HG02623 (cell line): ENCODE data around the gene CHN1.

Source experiments
- ATAC-seq: cut with Tn5 transposase; IDR thresholded peaks from one replicate; pipeline ENCODE4 v1.9.1; 2021; ENCODE audit warnings: moderate library complexity; ENCODE audit not compliant: unreplicated experiment

Gene CHN1

DNA sequence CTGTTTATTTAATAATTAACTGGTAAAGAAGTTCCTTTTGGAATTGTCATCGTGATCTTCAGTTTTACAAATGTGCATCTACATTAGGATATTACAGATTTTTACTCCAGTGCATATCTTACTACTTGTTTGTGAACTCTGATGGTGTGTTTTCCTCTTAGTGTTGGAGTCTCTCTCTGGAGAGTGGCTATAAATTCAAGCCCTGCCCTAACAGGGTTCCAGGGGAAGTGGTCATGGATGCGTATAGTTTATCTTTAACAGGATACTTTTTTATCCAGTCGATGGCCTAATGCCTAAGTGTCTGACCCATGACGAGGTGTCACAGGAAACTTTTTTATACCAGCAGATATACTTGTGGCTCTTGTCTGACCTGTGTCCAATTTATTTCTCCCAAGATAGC, 75.4 kb downstream of the CHN1 start:
- ATAC-seq, result no peak

DNA sequence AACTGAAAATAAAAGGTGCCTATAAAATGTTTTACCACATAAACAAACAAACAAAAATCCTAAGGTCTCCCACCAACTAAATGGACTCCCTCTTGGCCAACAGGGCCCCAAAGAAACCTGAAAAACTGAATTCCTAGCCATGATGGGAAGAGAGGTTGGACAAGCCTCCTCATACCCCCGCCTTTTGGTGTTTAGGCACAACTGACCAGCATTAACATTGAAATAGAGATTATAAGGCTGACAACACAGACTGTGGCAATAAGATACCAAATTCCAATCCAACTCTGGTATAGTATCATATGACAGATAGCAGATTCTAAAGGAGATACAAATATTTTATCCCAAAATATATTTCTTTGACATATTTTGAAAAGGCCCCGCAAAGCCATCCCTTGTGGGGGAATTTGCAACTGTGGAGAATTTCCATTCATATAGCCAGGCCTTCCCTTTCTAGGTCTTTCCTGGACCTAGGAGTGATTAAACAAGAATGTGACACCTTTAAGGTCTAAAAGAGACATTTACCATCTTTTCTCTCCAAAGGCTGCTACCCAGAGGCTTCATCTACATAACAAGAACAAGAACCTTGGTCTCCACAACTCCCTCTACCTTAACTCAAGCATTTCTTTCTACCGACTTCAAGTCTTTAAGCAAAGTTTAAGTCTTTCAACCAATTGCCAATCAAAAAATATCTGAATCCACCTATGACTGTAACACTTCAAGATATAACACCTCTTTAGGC, 80.0 kb downstream of the CHN1 start:
- no peak for ATAC-seq

DNA sequence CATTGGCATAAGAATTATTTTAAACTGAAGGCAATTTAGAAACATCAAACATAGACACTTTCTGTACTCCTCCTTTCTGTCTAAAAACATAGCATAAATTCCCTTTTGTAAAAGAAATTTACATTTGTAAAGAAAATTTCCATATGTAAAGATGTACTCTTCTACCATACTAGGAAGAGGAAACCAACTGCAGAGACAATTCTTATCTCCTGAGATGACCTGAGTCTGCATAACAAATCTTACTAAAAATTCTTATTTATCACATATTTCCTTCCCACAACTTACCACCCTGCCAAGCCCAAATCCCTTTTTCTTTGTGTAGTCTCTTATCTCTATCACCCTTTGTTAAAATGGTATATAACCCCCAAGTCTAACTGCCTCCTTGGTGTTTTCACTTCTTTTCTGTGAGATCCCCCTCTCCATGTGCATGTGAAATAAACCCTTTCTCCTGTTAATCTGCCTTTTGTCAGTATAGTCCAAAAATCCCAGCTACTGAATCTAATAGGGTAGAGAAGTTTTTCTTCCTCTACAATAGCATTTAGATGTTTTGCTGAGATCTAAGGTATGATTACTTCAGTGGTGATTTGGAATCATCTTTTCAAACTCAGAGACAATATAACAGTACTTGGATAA, 81.0 kb downstream of the CHN1 start:
- no peak for ATAC-seq

DNA sequence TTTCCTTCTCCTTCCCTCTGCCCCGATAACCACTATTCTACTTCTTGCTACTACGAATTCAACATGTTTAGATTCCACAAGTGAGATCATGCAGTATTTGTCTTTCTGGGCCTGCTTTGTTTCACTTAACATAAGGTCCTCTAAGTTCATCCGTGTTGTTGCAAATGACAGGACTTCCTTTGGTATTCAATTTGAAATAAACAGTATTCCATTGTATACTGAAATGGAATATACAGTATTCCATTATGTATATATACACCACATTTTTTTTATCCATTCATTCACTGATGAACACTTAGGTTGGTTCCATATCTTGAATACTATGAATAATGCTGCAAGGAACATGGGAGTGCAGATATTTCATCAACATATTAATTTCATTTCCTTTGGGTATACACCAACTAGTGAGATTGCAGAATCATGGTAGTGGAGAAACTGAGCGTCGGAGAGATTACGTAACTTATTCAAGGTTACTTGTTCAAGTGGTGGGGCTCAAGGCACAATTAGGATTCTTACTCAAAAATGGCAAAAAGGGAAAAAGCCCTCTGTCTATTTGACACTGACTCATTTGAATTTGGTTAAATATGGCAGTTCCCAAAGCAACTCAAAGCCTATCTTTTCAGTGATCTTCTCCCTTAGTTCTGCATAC, 85.1 kb downstream of the CHN1 start:
- no peak for ATAC-seq

DNA sequence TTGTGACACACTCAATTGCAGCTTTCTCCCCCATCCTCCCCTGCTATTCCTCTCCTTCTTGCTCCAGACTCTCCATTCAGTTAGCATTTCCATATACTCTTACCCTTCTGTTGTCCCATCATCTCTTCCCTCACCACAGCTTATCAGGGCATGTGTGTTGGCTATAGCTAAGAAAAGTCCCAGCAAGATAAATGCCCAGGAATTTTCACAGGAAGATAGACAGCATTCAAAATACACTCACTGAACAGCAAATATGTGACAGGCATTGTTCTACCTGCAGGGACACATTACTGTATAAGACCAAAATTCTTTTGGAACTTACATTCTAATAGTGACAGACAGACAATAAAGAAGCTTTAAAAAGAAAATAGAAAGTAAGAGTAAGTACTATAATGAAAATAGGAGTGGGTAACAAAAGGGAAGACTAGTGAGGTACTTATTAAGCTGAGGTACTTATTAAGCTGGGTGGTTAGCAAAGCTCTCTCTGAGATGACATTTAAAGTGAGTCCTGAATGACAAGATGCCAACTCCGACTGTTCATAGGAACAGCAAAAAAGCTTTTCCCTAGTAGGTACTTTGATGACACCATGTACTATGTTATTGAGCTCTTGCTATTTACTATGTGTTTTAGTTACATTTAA, 86.2 kb downstream of the CHN1 start:
- ATAC-seq, result no peak

DNA sequence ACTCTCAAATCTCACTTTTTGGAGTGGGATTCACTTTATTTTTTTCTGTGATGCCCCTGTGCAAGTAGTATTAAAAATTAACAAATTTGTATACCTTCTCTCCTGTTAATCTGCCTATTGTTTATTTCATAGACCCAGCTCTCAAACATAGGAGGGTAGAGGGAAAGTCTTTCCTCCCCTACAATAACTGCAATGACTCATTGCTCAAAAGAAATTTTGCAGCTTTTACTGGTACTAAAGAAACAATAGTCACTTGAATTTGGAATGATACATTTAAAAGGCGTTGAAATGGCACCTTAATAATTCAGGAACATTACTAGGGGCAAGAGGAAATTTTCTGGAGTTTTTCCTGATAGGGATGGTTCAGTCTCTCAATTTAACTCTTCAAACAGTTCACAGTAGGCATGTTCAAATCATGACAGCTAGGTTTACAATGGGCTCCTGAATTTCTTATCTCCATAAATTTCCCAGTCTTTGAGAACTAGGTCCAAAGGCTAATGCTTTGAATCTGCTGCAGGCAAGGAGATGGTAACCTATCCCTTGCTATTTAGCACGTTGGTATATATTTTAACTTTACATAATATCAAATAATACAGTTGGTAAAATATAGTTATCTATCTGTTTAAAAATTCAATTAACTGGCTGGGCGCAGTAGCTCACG, 88.8 kb downstream of the CHN1 start:
- no peak for ATAC-seq

DNA sequence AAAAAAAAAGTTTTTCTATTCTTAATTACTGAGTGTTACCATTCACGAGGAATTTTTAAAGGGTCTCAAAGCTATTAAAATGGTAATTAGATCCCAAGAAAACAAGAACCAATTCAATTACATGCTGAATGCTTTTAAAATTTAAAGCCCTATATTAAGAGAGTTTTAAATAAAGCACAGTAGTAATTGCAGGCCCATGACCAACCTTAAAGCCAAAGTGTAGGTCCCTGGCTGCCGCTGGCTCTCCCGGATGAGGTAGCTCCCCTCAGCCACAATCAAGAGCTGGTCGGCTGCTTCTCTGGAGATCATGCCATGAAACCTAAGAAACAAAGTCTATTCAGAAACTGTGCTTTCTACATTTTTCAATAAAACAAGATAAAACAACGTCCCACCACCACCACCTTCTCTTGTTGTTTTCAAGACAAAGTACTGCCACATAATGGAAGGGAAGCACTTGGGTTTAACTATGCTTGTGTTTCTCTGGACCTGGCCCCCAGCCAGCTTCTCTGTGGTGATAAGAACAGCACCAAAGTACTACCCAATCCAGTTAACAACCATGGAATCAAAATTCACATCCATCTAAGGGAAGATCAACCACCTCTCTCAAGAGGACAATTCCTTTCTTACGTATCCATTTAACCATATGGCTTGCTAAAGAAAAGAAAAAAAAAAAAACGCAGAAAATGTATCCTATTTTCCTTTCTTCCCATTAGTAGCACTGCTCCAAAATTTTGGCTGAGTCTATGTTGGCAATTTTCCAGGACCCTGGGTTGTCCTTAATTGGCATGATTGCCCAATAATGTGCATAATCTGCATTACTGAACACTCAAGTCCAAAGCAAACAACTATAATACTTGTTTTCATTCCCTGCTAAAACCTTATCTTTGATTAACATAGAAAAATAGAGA, 90.1 kb downstream of the CHN1 start:
- ATAC-seq, result no peak

DNA sequence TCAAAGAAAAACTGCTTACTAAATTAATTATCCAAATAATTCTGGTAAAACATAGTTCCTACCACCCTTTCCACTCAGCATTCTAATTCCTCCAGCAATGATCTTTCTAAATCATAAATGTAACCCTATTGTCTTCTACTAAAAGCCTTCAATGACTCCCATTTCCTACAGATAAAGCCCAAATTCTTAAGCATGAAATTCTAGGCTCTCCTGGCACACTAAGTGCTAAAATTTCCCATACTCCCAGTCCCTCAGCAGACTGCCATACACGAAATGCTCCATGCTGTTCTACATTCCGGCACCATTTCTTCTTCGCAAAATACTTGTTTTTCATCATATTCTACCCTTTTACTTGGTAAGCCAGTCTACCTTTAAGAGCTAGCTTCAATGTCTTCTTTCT, 96.9 kb downstream of the CHN1 start:
- ATAC-seq, result no peak

DNA sequence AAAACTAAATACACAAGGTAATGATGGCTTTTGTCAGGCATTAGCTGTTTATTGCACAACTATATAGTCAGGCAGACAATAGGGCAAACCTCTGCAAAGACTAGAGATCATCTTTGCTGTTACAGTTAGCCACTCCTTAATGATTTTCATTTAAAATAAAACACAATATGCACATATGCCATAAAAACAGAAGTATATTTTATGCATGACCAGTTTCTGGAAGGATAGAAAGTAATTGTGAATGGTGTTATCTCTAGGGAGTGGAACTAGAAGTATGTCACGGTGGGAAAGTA, 102.0 kb downstream of the CHN1 start:
- ATAC-seq, result no peak

DNA sequence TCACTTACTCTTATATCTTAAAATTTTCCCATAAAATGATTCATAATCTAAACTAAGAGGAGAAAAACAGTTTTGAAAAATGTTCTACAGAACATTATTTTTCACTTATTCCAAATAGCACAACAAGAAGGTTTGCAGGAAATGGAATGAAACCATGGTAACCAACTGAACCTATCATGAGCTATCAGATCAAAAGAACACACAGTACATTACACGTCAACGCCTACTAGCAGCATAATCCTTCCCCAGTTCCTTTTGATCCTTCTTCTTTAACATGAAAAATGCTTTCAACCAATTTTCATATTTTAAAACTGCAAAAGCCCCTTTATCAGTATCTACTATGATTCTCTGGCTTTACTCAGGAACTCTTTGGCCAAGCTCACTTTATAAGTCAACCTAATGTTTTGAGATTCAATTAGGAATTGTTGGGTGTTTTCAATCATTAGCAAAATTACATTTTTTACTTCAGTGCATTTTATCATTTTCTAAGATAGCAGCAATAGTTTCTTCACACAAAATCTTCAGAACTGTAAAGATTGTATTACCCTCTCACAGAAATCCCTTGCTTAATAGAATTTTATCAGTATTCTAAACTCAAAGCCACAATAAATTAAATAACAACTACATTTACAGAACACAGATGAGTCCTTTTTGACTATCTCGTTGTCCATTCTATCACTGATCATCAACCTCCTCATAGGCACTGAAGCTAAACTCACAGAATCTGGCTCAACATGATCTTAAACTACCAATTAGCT, 102.5 kb downstream of the CHN1 start:
- no peak for ATAC-seq

DNA sequence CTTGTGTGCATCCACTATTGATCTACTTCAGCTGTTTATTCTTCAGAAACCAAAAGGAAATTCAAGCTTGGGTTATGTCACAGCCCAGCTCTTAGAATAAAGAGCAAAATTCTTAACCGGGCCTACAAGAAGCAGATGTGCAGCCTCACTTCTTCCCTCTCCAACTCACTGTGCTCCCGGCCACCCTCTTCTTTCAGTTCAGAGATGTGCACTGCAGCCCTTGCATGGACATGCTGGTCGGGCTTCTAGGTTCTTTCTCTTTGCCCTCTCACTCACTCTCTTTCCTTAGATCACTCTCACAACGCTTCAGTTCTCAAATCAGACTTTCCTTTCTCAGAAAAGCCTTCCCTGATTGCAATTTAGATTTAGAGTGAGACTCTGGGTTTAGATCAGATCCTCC, 104.1 kb downstream of the CHN1 start:
- no peak for ATAC-seq

DNA sequence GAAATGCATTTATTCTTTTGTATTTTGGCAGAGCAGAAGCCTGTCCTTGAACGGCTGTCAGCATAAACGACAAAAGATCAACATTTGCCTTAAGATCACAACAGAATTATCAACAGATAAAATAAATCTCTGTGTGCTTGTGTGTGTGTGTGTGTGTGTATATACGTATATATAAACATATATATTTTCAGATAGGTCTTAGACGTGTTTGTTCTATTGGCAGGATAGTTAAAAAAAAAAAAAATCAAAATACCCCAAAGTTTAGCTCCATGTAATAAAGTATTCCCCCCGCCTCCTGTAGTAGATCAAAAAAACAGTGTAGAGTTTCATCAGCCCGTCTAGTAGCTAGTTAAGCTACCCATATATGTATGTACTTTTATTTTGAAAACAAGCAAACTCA, 107.9 kb downstream of the CHN1 start:
- no peak for ATAC-seq

DNA sequence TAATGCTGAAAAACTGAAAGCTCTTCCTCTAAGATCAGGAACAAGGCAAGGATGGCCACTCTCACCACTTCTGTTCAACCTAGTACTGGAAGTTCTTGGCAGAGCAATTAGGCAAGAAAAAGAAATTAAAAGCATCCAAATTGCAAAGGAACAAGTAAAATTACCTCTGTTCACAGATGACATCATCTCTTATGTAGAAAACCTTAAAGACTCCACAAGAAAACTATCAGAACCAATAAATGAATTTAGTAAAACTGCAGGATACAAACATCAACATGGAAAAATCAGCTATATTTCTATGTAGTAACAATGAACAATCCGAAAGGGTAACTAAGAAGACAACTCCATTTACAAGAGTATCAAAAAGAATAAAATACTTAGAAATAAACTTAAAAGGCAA, 112.2 kb downstream of the CHN1 start:
- no peak for ATAC-seq

DNA sequence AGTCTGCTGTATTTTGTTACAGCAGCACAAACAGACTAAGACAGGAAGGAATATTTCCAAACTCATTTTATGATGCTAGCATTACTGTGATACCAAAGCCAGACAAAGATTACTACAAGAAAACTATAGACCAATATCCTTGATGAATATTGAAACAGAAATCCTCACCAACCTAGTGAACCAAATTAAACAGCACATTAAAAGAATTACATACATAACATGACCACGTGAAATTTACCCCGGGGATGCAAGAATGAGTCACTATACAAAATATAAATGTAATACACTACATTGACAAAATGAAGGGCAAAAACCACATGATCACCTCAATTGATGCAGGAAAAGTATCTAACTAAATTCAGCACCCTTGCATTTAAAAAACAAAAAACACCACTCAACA, 112.6 kb downstream of the CHN1 start:
- ATAC-seq, result no peak

DNA sequence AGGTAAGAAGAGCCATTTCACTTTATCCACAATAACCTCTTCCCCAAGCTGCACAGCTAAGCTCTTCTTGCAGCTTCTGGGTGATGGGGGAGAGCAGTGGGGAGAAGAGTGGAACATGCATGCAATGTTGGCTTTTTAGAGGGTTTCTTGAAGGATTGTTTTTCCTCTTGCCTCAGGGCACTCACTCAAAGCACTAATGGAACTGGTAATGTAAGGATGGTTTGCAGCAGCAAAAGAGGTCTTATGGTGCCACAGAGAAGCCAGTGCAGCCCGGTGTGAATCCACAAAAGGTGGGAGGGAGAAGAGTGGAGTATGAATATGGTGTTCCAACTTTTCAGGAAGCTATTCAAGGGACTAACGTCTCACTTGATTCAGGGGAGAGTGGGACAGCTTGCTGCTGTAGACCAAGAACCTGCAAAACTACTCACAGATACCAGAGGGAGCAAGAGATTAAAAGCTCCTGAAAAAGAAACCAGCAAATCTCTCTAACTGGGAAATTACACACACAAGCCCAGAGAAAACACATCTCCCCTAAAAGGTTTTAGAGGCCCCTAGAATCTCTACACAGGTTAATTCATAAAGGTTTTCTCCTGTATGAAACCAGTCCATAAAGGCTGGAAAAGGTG, 116.4 kb downstream of the CHN1 start:
- ATAC-seq, result no peak

DNA sequence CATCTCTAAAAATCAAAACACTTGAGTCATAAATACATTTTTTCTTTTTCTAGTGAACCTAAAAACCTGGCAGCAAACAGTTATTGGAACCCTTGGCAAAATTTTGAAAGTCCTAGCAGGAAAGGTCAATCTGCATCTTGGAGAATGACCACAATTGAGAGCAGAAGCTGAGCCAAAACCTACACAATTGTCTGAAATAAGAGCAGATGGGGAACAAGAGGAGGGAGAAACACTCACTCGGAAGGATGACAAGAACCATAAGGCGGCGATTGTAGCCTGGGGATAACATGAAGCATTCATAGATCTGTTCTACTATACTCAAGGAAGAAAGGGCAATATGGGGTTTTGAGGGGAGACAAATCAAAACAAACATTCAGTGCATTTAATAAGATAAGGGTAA, 117.0 kb downstream of the CHN1 start:
- no peak for ATAC-seq

DNA sequence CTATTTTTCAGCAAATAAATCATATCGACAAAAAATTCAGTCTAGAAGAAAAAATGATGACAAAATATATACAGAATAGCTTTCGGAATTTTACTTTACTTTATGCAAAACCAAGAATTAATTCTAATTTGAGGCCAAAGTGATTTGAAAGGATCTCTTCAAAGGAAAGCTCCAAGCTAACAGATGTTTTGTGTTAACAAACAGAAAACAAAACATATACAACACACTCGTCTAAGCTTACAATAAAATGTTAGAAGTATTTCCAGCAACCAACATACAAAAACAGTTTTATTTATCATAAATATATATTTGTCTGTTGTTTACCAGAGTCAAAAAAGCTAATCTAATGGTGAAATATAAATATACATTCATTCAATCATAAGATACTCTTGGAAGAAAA, 122.8 kb downstream of the CHN1 start:
- ATAC-seq, result no peak

DNA sequence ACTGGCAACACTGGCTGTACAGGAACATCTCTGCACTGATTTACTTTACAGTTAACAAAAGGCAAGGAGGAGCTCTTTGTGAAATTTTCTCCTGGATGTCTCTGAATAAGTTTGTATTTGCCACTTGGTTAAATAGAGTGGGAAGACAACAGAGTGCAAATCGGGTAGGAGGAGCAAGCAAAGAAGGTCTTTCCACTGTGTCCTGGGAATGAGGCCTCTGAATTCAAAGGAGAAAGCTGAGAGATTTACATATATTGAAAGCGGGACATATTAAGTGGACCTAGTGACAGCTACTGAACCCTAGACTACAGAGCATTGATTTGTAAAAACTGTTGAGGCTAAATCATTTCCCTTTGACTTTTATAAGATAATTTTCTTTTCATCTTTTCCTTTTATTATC, 123.5 kb downstream of the CHN1 start:
- ATAC-seq, result no peak

DNA sequence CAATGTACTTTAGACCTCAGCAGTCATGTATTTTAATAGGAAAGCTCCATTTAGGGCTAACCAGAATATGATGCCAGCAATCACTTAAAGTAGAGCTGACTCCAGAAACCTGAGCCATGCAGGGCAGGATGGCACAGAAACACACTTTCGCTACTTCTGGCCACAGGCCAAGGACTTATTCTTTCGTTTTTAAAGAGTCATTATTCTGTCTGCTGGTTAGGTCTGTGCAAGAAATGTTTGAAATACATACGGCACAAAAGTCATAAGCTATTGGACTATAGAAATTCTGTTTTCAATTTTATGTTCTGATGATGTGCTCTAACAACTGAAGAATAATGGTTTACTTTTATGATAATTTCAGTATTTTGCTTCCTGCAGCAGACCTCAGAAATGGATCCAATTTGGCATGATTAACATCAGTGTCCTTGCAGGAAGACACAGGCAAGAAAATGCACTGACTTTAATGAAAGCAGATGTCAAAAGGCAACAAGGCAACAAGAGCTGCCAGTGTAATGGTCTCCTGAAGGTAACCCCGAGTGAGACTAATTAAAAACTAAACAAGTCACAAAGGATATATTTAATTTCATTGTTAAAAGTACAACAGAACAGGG, 126.5 kb downstream of the CHN1 start:
- no peak for ATAC-seq
